GM12878 (cell line): ENCODE measurements around the gene FGB. TPM values are rescaled to one million over a fixed set of nuclear protein-coding genes. Genes with fewer than 3 reads are reported as not detected.
A peak's percentile ranks its signal among the peaks of the same experiment; 100 is the strongest.

Experiments used
- ATAC-seq: fragments of 200-7000 bp; cut with Tn5 transposase; 3 replicates; pipeline ENCODE4 v1.9.1; 2020; ENCODE audit warnings: mild to moderate bottlenecking, moderate library complexity
- BruUV-seq: library from RNA; stranded (reverse); fragments of 400-500 nt; replicated peaks from 2 replicates; lab custom pipeline; 2021; lab: Mats Ljungman, UMichigan
- CTCF ChIA-PET: fragments of 300-600 bp; sonication (Branson Sonifier 250); formaldehyde crosslinking; extraction: SDS; loops from one replicate; lab custom pipeline; 2021; ENCODE audit warnings: inconsistent platforms; lab: Yijun Ruan, JAX
- POLR2A ChIA-PET: fragments of 350-600 bp; formaldehyde crosslinking; extraction: SDS; loops from one replicate; lab custom pipeline; 2021; ENCODE audit warnings: inconsistent platforms; lab: Charles Lee
- RAD21 ChIA-PET: fragments of 300-600 bp; sonication (Branson Sonifier 250); formaldehyde crosslinking; loops from one replicate; lab custom pipeline; 2023; ENCODE audit warnings: antibody characterized with exemption; ENCODE audit not compliant: unreplicated experiment; lab: Charles Lee
- SMC1A ChIA-PET: fragments of 300-600 bp; sonication (Branson Sonifier 250); formaldehyde crosslinking; loops from one replicate; lab custom pipeline; 2023; ENCODE audit not compliant: unreplicated experiment, uncharacterized antibody; lab: Charles Lee
- DNase-seq: peaks from one replicate; pipeline ENCODE4 v3.0.0-alpha.2; 2011; ENCODE audit warnings: low read depth, low spot score
- FAIRE-seq: peaks from 3 replicates; lab custom pipeline; 2011; peaks lifted over from hg19 to GRCh38; lab: Jason Lieb, UNC
- H2AFZ ChIP-seq: 2 replicates; pipeline ENCODE4 v1.6.0; 2011; ENCODE audit warnings: low read depth, low read length, control low read depth; ENCODE audit not compliant: control insufficient read depth
- H3K27ac ChIP-seq: 2 replicates; pipeline ENCODE4 v1.5.1; 2011; ENCODE audit warnings: control low read depth; ENCODE audit not compliant: control insufficient read depth, insufficient read depth
- H3K27me3 ChIP-seq, 2 experiments: replicated peaks in 1 of 2; 2 replicates each; pipeline versions ENCODE4 v1.6.0 to v1.6.1; 2011; ENCODE audit warnings: low read length in 1 of 2; ENCODE audit not compliant: control insufficient read depth in 2 of 2, insufficient read depth in 2 of 2
- H3K36me3 ChIP-seq, 2 experiments: 2 replicates each; pipeline ENCODE4 v1.5.1; 2011; ENCODE audit warnings: low read length in 1 of 2; ENCODE audit not compliant: control insufficient read depth in 2 of 2, insufficient read depth in 2 of 2
- H3K4me1 ChIP-seq: 2 replicates; pipeline ENCODE4 v1.6.1; 2011; ENCODE audit warnings: mild to moderate bottlenecking, low read length, moderate library complexity, mixed read lengths; ENCODE audit not compliant: control insufficient read depth, insufficient read depth
- H3K4me2 ChIP-seq: 2 replicates; pipeline ENCODE4 v1.6.0; 2011; ENCODE audit warnings: control low read depth; ENCODE audit not compliant: control insufficient read depth, insufficient read depth
- H3K4me3 ChIP-seq: fragments of 200-600 bp; sonication (generic); 2 replicates; pipeline ENCODE4 v1.5.1; 2016
- H3K79me2 ChIP-seq: 2 replicates; pipeline ENCODE4 v1.6.0; 2011; ENCODE audit warnings: low read length; ENCODE audit not compliant: control insufficient read depth, insufficient read depth
- H3K9ac ChIP-seq: 2 replicates; pipeline ENCODE4 v1.8.0; 2011; ENCODE audit warnings: low read length, control low read depth, mixed read lengths; ENCODE audit not compliant: control insufficient read depth, insufficient read depth
- H3K9me3 ChIP-seq: replicated peaks from 3 replicates; pipeline ENCODE4 v1.5.1; 2011; ENCODE audit warnings: mild to moderate bottlenecking, low read length; ENCODE audit not compliant: control insufficient read depth, insufficient read depth
- H4K20me1 ChIP-seq: 2 replicates; pipeline ENCODE4 v1.6.0; 2011; ENCODE audit not compliant: control insufficient read depth, insufficient read depth
- ATF3 ChIP-seq: IDR thresholded peaks from 2 replicates; pipeline ENCODE4 v1.6.1; 2011; ENCODE audit warnings: low read depth, mild to moderate bottlenecking, low read length, moderate library complexity, borderline replicate concordance; ENCODE audit errors: extremely low read depth
- CEBPB ChIP-seq, 2 experiments: fragments of 150-350 bp in 1 of 2; IDR thresholded peaks; 2 replicates each; pipeline ENCODE4 v1.6.1; 2012 to 2014; ENCODE audit warnings: low read depth in 2 of 2, low read length in 2 of 2, borderline replicate concordance in 1 of 2, inconsistent platforms in 1 of 2
- CHD4 ChIP-seq: fragments of 200-600 bp; sonication (generic); IDR thresholded peaks from 2 replicates; pipeline ENCODE4 v1.6.1; 2016; ENCODE audit warnings: mild to moderate bottlenecking
- CREB1 ChIP-seq: IDR thresholded peaks from 2 replicates; pipeline ENCODE4 v1.6.1; 2012; ENCODE audit warnings: low read depth, mild to moderate bottlenecking, inconsistent platforms
- EED ChIP-seq: sonication (generic); IDR thresholded peaks from 2 replicates; pipeline ENCODE4 v1.6.1; 2016; ENCODE audit warnings: antibody characterized with exemption, low read depth
- HCFC1 ChIP-seq: fragments of 150-350 bp; IDR thresholded peaks from 2 replicates; pipeline ENCODE4 v1.6.1; 2014; ENCODE audit warnings: low read length
- IKZF2 ChIP-seq, 2 experiments: fragments of 450-650 bp; IDR thresholded peaks; 2 replicates each; pipeline ENCODE4 v1.6.1; 2017; ENCODE audit warnings: mild to moderate bottlenecking in 2 of 2, moderate library complexity in 2 of 2
- JUND ChIP-seq: IDR thresholded peaks from 2 replicates; pipeline ENCODE4 v1.6.1; 2012; ENCODE audit warnings: low read depth, mild to moderate bottlenecking, low read length, improper control_type of control experiment, moderate library complexity
- NR2C1 ChIP-seq: fragments of 450-650 bp; IDR thresholded peaks from 2 replicates; pipeline ENCODE4 v1.6.1; 2017; ENCODE audit warnings: antibody characterized with exemption, mild to moderate bottlenecking, moderate library complexity
- PKNOX1 ChIP-seq: fragments of 450-650 bp; IDR thresholded peaks from 2 replicates; pipeline ENCODE4 v1.6.1; 2016; ENCODE audit warnings: mild to moderate bottlenecking
- POLR2AphosphoS2 ChIP-seq: IDR thresholded peaks from 2 replicates; pipeline ENCODE4 v1.6.1; 2011; ENCODE audit warnings: low read depth, mild to moderate bottlenecking, low read length, improper control_type of control experiment, moderate library complexity
- RFX5 ChIP-seq: IDR thresholded peaks from 2 replicates; pipeline ENCODE4 v1.6.1; 2011; ENCODE audit warnings: low read depth, low read length, improper control_type of control experiment
- SMARCA5 ChIP-seq: fragments of 450-650 bp; IDR thresholded peaks from 2 replicates; pipeline ENCODE4 v1.6.1; 2017; ENCODE audit warnings: mild to moderate bottlenecking
- SPI1 ChIP-seq: IDR thresholded peaks from 2 replicates; pipeline ENCODE4 v1.6.1; 2011; ENCODE audit warnings: low read depth, mild to moderate bottlenecking, low read length, moderate library complexity, borderline replicate concordance; ENCODE audit not compliant: insufficient read depth
- ZNF622 ChIP-seq: fragments of 450-650 bp; IDR thresholded peaks from 2 replicates; pipeline ENCODE4 v1.6.1; 2017; ENCODE audit warnings: mild to moderate bottlenecking, inconsistent platforms
- WGBS: methylation state at CpG from one replicate; pipeline ENCODE4 v1.1.6; 2016; ENCODE audit warnings: low lambda C conversion rate; ENCODE audit not compliant: insufficient replicate concordance, insufficient coverage; ENCODE audit errors: missing lambda C conversion rate; 5-methylcytosine and 5-hydroxymethylcytosine counted together
- in situ Hi-C: fragments of 300-500 bp; cut with MboI; formaldehyde crosslinking; loops from 9 replicates; pipeline ENCODE4 v1.14.3; 2018; ENCODE audit warnings: mixed read lengths
- intact Hi-C: fragments of 100-400 bp; cut with micrococcal nuclease; formaldehyde crosslinking; loops from one replicate; pipeline ENCODE4 v1.14.2; 2022; ENCODE audit not compliant: unreplicated experiment
- polyA plus RNA-seq, 11 experiments: library from polyadenylated mRNA; depleted of rRNA in 4 of 11; unstranded in 6 of 11; stranded (reverse) in 5 of 11; fragments of >200 nt; fragmentation: Nextera tagmentation in 4 of 11; fragmentation: Illumina TruSeq in 1 of 11; extraction: Ambion mirVana in 4 of 11; extraction: Trizol in 1 of 11; gene quantifications; 1 replicate in 1 of 11; 2 replicates in 10 of 11; pipeline versions ENCODE4 v1.2.1 to v1.2.3, GENCODE V29; 2011 to 2016; ENCODE audit warnings: inconsistent platforms in 2 of 11, missing spikeins in 2 of 11, low read depth in 1 of 11
- total RNA-seq, 4 experiments: library from RNA; depleted of rRNA in 3 of 4; stranded (reverse); fragments of >200 nt in 3 of 4; fragmentation: Illumina TruSeq in 1 of 4; extraction: Trizol in 1 of 4; gene quantifications; 2 replicates each; pipeline versions ENCODE4 v1.2.1 to v1.2.3, GENCODE V29; 2013 to 2021

The FGB gene
- total and polyA plus RNA-seq, 10 of the 15 experiments (the other 5 are each of a cell fraction or from before 2014, with no cell fraction given) = 0.04 to 2.7 TPM; not detected in 8

GRCh38 chr4:154560419-154560801 is 2.4 kb upstream of the FGB start:
- POLR2A ChIA-PET = interaction anchor here (0.9 kb wide), 1 partner anchor 11 kb away, joined by 4 read pairs; no protein-coding TSS in a partner anchor

More at GRCh38 chr4:154560419-154560801, 2.4 kb upstream of the FGB start:
- H3K27ac ChIP-seq = no peak overlapping the region
- no peaks in the 10 kb centered on the region for H3K9me3 ChIP-seq
- H3K4me3 ChIP-seq = no peak overlapping the region
- H4K20me1 ChIP-seq = no peaks in the 10 kb centered on the region
- H3K79me2 ChIP-seq = no peaks in the 10 kb centered on the region
- ATAC-seq (peak; percentile 75), DNase-seq (no peak), FAIRE-seq (no peak)
- ChIA-PET CTCF (interaction anchor here (0.8 to 18.3 kb wide), 4 partner anchors 10 to 75 kb away, joined by 3 to 796 read pairs (median 22); partner anchors contain the start of genes FGA, FGG and PLRG1), RAD21 (interaction anchor here (3.4 kb wide), 1 partner anchor 60 kb away, joined by 88 read pairs; no protein-coding TSS in a partner anchor), SMC1A (interaction anchor here (0.7 to 6.1 kb wide), 2 partner anchors 60 to 391 kb away, joined by 3 to 112 read pairs; no protein-coding TSS in a partner anchor)
- 53% methylated on average over 1 of the region's 1 CpG for WGBS
- intact Hi-C loops = no loop called here
- no peaks in the 10 kb centered on the region for H3K36me3 ChIP-seq
- no TSS peak for BruUV-seq
- H3K9ac ChIP-seq = no peak overlapping the region
- in situ Hi-C loops = no loop called here
- H2AFZ ChIP-seq = no peak overlapping the region
- no peak overlapping the region for H3K4me2 ChIP-seq
- TF ChIP-seq CREB1 (no peak), IKZF2 (IDR thresholded peaks at IDR 0.05) (no peak), ZNF622 (no peak), NR2C1 (no peak), CEBPB (IDR thresholded peaks at IDR 0.05; ENCODE audit: borderline replicate concordance in 1 of 2, low read depth in 2 of 2, low read length in 2 of 2) (no peak), SPI1 (no peak), EED (no peak), ATF3 (no peak), JUND (no peak), SMARCA5 (no peak), POLR2AphosphoS2 (no peak), CHD4 (no peak), RFX5 (no peak), HCFC1 (no peak), PKNOX1 (no peak)
- no peaks in the 10 kb centered on the region for H3K4me1 ChIP-seq
- no peaks in the 10 kb centered on the region for H3K27me3 ChIP-seq
